HepG2 (cell line): ENCODE data around the gene INAFM2. TPM values are rescaled to one million over a fixed set of nuclear protein-coding genes. Genes with fewer than 3 reads are reported as not detected.
A peak's percentile ranks its signal among the peaks of the same experiment; 100 is the strongest.

Experiments
- CEBPG ChIP-seq: IDR thresholded peaks from 2 replicates; pipeline ENCODE4 v1.6.1; 2016
- EEA1 ChIP-seq: sonication (generic); formaldehyde crosslinking; IDR thresholded peaks from 2 replicates; pipeline ENCODE4 v1.5.1; 2020; ENCODE audit warnings: mild to moderate bottlenecking, missing genetic modification reagents, borderline replicate concordance
- ELF4 ChIP-seq: sonication (generic); formaldehyde crosslinking; IDR thresholded peaks from 2 replicates; pipeline ENCODE4 v1.5.0; 2020; ENCODE audit warnings: missing genetic modification reagents, mild to moderate bottlenecking, moderate library complexity, borderline replicate concordance
- HOXD1 ChIP-seq: sonication (generic); formaldehyde crosslinking; IDR thresholded peaks from 2 replicates; pipeline ENCODE4 v1.5.0; 2020; ENCODE audit warnings: missing genetic modification reagents
- MED8 ChIP-seq: sonication (generic); formaldehyde crosslinking; IDR thresholded peaks from 2 replicates; pipeline ENCODE4 v1.8.1; 2023; ENCODE audit warnings: mild to moderate bottlenecking, missing genetic modification reagents; ENCODE audit not compliant: insufficient replicate concordance
- NR3C1 ChIP-seq: sonication (generic); formaldehyde crosslinking; IDR thresholded peaks from 2 replicates; pipeline ENCODE4 v1.4.0; 2020; ENCODE audit warnings: missing genetic modification reagents
- PCBP2 ChIP-seq: fragments of 200-400 bp; formaldehyde crosslinking; optimal IDR thresholded peaks from 2 replicates; pipeline ENCODE3; 2018; ENCODE audit warnings: low read length, low read depth; ENCODE audit not compliant: poor library complexity, severe bottlenecking
- PHF8 ChIP-seq: sonication (generic); formaldehyde crosslinking; IDR thresholded peaks from 2 replicates; pipeline ENCODE4 v1.5.0; 2020; ENCODE audit warnings: missing genetic modification reagents
- RAD21 ChIP-seq: fragments of 450-650 bp; formaldehyde crosslinking; IDR thresholded peaks from 2 replicates; pipeline ENCODE4 v1.5.0; 2020; ENCODE audit warnings: mild to moderate bottlenecking
- RERE ChIP-seq: IDR thresholded peaks from 2 replicates; pipeline ENCODE4 v1.6.1; 2016; ENCODE audit warnings: low read depth, missing genetic modification reagents, missing compliant biosample characterization
- THYN1 ChIP-seq: sonication (generic); formaldehyde crosslinking; IDR thresholded peaks from 2 replicates; pipeline ENCODE4 v1.8.1; 2023; ENCODE audit warnings: low read depth, mild to moderate bottlenecking, moderate library complexity, missing genetic modification reagents, borderline replicate concordance
- YEATS2 ChIP-seq: sonication (generic); formaldehyde crosslinking; IDR thresholded peaks from 2 replicates; pipeline ENCODE4 v1.4.0; 2020; ENCODE audit warnings: missing genetic modification reagents, borderline replicate concordance
- ZFYVE20 ChIP-seq: sonication (generic); formaldehyde crosslinking; IDR thresholded peaks from 2 replicates; pipeline ENCODE4 v1.8.0; 2023; ENCODE audit warnings: low read depth, mild to moderate bottlenecking, moderate library complexity, missing genetic modification reagents, borderline replicate concordance
- ZNF101 ChIP-seq: sonication (generic); formaldehyde crosslinking; IDR thresholded peaks from 2 replicates; pipeline ENCODE4 v1.4.0; 2020; ENCODE audit warnings: mild to moderate bottlenecking, low read depth, missing genetic modification reagents, borderline replicate concordance
- ZNF143 ChIP-seq: sonication (generic); formaldehyde crosslinking; IDR thresholded peaks from 2 replicates; pipeline ENCODE4 v1.4.0; 2020; ENCODE audit warnings: missing genetic modification reagents
- ZNF232 ChIP-seq: sonication (generic); formaldehyde crosslinking; IDR thresholded peaks from 2 replicates; pipeline ENCODE4 v1.4.0; 2020; ENCODE audit warnings: missing genetic modification reagents, borderline replicate concordance
- ZNF597 ChIP-seq: sonication (generic); formaldehyde crosslinking; IDR thresholded peaks from 2 replicates; pipeline ENCODE4 v1.5.0; 2020; ENCODE audit warnings: missing genetic modification reagents
- ZNF709 ChIP-seq: sonication (generic); formaldehyde crosslinking; IDR thresholded peaks from 2 replicates; pipeline ENCODE4 v1.5.0; 2020; ENCODE audit warnings: mild to moderate bottlenecking, missing genetic modification reagents
- polyA plus RNA-seq, 8 experiments: library from polyadenylated mRNA; depleted of rRNA in 3 of 8; stranded (reverse) in 7 of 8; unstranded in 1 of 8; fragments of >200 nt; fragmentation: Illumina TruSeq in 4 of 8; extraction: Trizol in 4 of 8; gene quantifications; 2 replicates each; pipeline versions ENCODE4 v1.2.1 to v1.2.3, GENCODE V29; 2011 to 2016; ENCODE audit warnings: low read depth in 4 of 8, missing spikeins in 1 of 8, mixed read lengths in 1 of 8; ENCODE audit not compliant: insufficient read depth in 1 of 8
- total RNA-seq, 5 experiments: library from RNA; depleted of rRNA; stranded (reverse); fragments of >200 nt; fragmentation: Illumina TruSeq; extraction: Trizol; gene quantifications; 2 replicates each; pipeline ENCODE4 v1.2.3, GENCODE V29; 2016; ENCODE audit warnings: low read depth in 1 of 5
- TF ChIP-seq, protein P1 (sequence below): IDR thresholded peaks from 2 replicates; pipeline ENCODE4 v1.6.1; 2016
- TF ChIP-seq, protein P2 (sequence below): IDR thresholded peaks from 2 replicates; pipeline ENCODE4 v1.6.1; 2016; ENCODE audit warnings: missing compliant biosample characterization, missing genetic modification reagents, borderline replicate concordance

The INAFM2 gene
- total and polyA plus RNA-seq, 2 of the 13 experiments (the other 11 are each of a cell fraction or from before 2014, with no cell fraction given) = 5.5 to 6.5 TPM

GRCh38 chr15:40367686-40368611 lies 44.5 kb downstream of the INAFM2 start (continued):
- TF ChIP-seq RERE (peak; percentile 55; the same call in 1 of the 2 replicates), CEBPG (CRISPR knock-in tag) (peak; percentile 36; the same call in 1 of the 2 replicates), PHF8 (peak; percentile 56), YEATS2 (peak; percentile 78; the same call in 1 of the 2 replicates), ZNF597 (CRISPR knock-in tag) (no peak), RAD21 (CRISPR knock-in tag) (peak; percentile 94), HOXD1 (CRISPR knock-in tag) (peak; percentile 93), EEA1 (CRISPR knock-in tag) (peak; percentile 91), ZNF101 (CRISPR knock-in tag) (peak; percentile 69; the same call in 1 of the 2 replicates), ZNF709 (peak; percentile 81; the same call in 1 of the 2 replicates), ELF4 (CRISPR knock-in tag) (no peak), ZFYVE20 (CRISPR knock-in tag) (peak; percentile 98; the same call in 1 of the 2 replicates), PCBP2 (no peak), THYN1 (CRISPR knock-in tag) (no peak), ZNF143 (peak; percentile 42; the same call in 1 of the 2 replicates), NR3C1 (CRISPR knock-in tag) (no peak), ZNF232 (peak; percentile 98), MED8 (CRISPR knock-in tag) (peak; percentile 61)
- TF ChIP-seq, protein P1, sequence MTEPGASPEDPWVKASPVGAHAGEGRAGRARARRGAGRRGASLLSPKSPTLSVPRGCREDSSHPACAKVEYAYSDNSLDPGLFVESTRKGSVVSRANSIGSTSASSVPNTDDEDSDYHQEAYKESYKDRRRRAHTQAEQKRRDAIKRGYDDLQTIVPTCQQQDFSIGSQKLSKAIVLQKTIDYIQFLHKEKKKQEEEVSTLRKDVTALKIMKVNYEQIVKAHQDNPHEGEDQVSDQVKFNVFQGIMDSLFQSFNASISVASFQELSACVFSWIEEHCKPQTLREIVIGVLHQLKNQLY (CRISPR knock-in tag) = no peak
- TF ChIP-seq, protein P2, sequence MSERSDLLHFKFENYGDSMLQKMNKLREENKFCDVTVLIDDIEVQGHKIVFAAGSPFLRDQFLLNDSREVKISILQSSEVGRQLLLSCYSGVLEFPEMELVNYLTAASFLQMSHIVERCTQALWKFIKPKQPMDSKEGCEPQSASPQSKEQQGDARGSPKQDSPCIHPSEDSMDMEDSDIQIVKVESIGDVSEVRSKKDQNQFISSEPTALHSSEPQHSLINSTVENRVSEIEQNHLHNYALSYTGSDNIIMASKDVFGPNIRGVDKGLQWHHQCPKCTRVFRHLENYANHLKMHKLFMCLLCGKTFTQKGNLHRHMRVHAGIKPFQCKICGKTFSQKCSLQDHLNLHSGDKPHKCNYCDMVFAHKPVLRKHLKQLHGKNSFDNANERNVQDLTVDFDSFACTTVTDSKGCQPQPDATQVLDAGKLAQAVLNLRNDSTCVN (CRISPR knock-in tag) = peak; percentile 82; the same call in 1 of the 2 replicates
